PFSK-1 (cell line): Measurements from ENCODE around the gene CUBN.

Experiments used
- REST ChIP-seq, 2 experiments: IDR thresholded peaks; 2 replicates each; pipeline versions ENCODE4 v1.6.1 to v1.8.0; 2011 to 2012; ENCODE audit warnings: low read depth in 2 of 2, low read length in 2 of 2, control low read depth in 1 of 2, inconsistent platforms in 1 of 2, mild to moderate bottlenecking in 1 of 2, moderate library complexity in 1 of 2; ENCODE audit not compliant: insufficient read depth in 1 of 2
- TAF1 ChIP-seq: IDR thresholded peaks from 2 replicates; pipeline ENCODE4 v1.6.1; 2012; ENCODE audit warnings: low read length, control low read depth, borderline replicate concordance; ENCODE audit not compliant: insufficient read depth

- TF ChIP-seq TAF1 (no peak), REST (IDR thresholded peaks at IDR 0.05; ENCODE audit: insufficient read depth in 1 of 2, low read depth in 2 of 2, low read length in 2 of 2) (no peak)
Measured at GRCh38 chr10:16929069-16929468, 200.5 kb downstream of the CUBN start.
